Lung (tissue), 12 donors: ENCODE measurements around the gene EPS8L3. TPM values are rescaled to one million over a fixed set of nuclear protein-coding genes. Genes with fewer than 3 reads are reported as not detected.

Source experiments
- ATAC-seq: fragments of 200-7000 bp; cut with Tn5 transposase; one replicate; pipeline ENCODE4 v1.9.1; 2020; ENCODE audit warnings: moderate number of reproducible peaks; ENCODE audit not compliant: insufficient read depth, low FRiP score
- DNase-seq, 3 donors: peaks; one replicate each; pipeline ENCODE4 v3.0.0-alpha.2; 2013 to 2017
- H3K27ac ChIP-seq, 2 donors: one replicate each; pipeline ENCODE4 v1.5.1; 2013; ENCODE audit warnings: mild to moderate bottlenecking in 2 of 2, moderate library complexity in 2 of 2, control low read depth in 1 of 2, inconsistent platforms in 1 of 2, low read depth in 1 of 2, low read length in 1 of 2
- H3K27me3 ChIP-seq, 3 donors: one replicate each; pipeline ENCODE4 v1.5.1; 2013; ENCODE audit warnings: low read length in 2 of 3; ENCODE audit not compliant: control insufficient read depth in 3 of 3, insufficient read depth in 3 of 3
- H3K36me3 ChIP-seq, 4 donors: one replicate each; pipeline ENCODE4 v1.5.1; 2013; ENCODE audit warnings: low read length in 4 of 4, mild to moderate bottlenecking in 1 of 4, moderate library complexity in 1 of 4; ENCODE audit not compliant: control insufficient read depth in 4 of 4, insufficient read depth in 4 of 4
- H3K4me1 ChIP-seq, 5 donors: one replicate each; pipeline ENCODE4 v1.5.1; 2013; ENCODE audit warnings: low read length in 5 of 5, mild to moderate bottlenecking in 2 of 5, moderate library complexity in 1 of 5; ENCODE audit not compliant: control insufficient read depth in 5 of 5, insufficient read depth in 5 of 5
- H3K4me3 ChIP-seq: one replicate; pipeline ENCODE4 v1.5.1; 2013; ENCODE audit warnings: mild to moderate bottlenecking, control low read depth, moderate library complexity
- H3K9ac ChIP-seq, 2 donors: one replicate each; pipeline ENCODE4 v1.5.1; 2013; ENCODE audit warnings: low read length in 2 of 2, control low read depth in 1 of 2; ENCODE audit not compliant: insufficient read depth in 1 of 2
- H3K9me3 ChIP-seq, 4 donors: one replicate each; pipeline ENCODE4 v1.5.1; 2013; ENCODE audit warnings: low read length in 3 of 4, mild to moderate bottlenecking in 1 of 4, moderate library complexity in 1 of 4; ENCODE audit not compliant: control insufficient read depth in 4 of 4, insufficient read depth in 3 of 4
- WGBS, 2 donors: extraction: QIAGEN DNeasy Blood & Tissue Kit; methylation state at CpG; one replicate each; pipeline ENCODE4 v1.1.7; 2013; 5-methylcytosine and 5-hydroxymethylcytosine counted together
- polyA plus RNA-seq, 2 donors: library from polyadenylated mRNA; stranded (reverse); fragments of 200-250 nt; gene quantifications; one replicate each; pipeline ENCODE4 v1.2.1, GENCODE V29; 2013
- total RNA-seq, 2 donors: library from RNA; depleted of rRNA in 1 of 2; stranded (reverse); fragments of >200 nt in 1 of 2; gene quantifications; one replicate each; pipeline ENCODE4 v1.2.1, GENCODE V29; 2014 to 2021
- TF ChIP-seq, protein P1 (sequence below): IDR thresholded peaks from 2 replicates; pipeline ENCODE4 v1.5.1; 2012; ENCODE audit warnings: mild to moderate bottlenecking; ENCODE audit errors: control extremely low read depth, extremely low read depth
- donor health status: control.
- donor health status: control.
- donor health status: Bipolar disorder and iron deficiency.
- donor health status: healthy.
- donor health status: DM: yes; HTN: yes; CAD: no.

EPS8L3 gene
- total and polyA plus RNA-seq, 4 donors = 0.10 to 0.52 TPM; not detected in 2

GRCh38 chr1:109726728-109727373, 36.9 kb downstream of the EPS8L3 start:
- no peak for ATAC-seq
- Histone ChIP-seq H3K4me1 (no peaks in the 10 kb centered on the region), H3K4me3 (no peak overlapping the region), H3K36me3 (no peaks in the 10 kb centered on the region), H3K27me3 (no peaks in the 10 kb centered on the region), H3K9ac (no peak overlapping the region), H3K9me3 (no peaks in the 10 kb centered on the region), H3K27ac (no peak overlapping the region)
- no peak for DNase-seq
- TF ChIP-seq, protein P1, sequence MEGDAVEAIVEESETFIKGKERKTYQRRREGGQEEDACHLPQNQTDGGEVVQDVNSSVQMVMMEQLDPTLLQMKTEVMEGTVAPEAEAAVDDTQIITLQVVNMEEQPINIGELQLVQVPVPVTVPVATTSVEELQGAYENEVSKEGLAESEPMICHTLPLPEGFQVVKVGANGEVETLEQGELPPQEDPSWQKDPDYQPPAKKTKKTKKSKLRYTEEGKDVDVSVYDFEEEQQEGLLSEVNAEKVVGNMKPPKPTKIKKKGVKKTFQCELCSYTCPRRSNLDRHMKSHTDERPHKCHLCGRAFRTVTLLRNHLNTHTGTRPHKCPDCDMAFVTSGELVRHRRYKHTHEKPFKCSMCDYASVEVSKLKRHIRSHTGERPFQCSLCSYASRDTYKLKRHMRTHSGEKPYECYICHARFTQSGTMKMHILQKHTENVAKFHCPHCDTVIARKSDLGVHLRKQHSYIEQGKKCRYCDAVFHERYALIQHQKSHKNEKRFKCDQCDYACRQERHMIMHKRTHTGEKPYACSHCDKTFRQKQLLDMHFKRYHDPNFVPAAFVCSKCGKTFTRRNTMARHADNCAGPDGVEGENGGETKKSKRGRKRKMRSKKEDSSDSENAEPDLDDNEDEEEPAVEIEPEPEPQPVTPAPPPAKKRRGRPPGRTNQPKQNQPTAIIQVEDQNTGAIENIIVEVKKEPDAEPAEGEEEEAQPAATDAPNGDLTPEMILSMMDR = no peak
- WGBS, 2 donors = 93 to 97% methylated on average over 12 of the region's 12 CpGs

- WGBS, 2 donors = 76 to 88% methylated on average over 1 of the region's 1 CpG
Measured at GRCh38 chr1:109726007-109726406, 37.7 kb downstream of the EPS8L3 start.

DNA sequence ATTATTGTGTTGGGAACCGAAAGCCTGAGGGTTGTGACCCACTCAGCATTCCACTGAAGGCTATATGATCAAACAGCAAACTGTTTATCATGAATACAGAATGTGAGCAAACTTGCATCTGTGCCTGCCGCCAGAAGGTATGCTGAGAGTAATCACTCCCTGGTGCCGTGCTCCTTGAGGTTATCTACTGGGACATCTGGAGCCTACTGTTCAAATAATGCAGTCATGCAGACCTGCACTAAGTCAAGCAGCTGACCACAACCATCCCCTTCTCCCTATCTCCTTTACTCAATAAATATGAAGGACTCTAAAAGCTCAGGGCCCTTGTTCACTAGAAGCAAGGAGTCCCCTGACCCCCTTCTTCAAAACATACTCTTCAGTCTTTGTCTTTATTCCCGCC, 38.2 kb downstream of the EPS8L3 start:
- H3K27ac ChIP-seq = no peak overlapping the region
- no peak overlapping the region for H3K4me3 ChIP-seq
- H3K9ac ChIP-seq = no peak overlapping the region
- TF ChIP-seq, protein P1 = no peak
- ATAC-seq (no peak), DNase-seq (no peak)
- H3K27me3 ChIP-seq = no peaks in the 10 kb centered on the region
- no peaks in the 10 kb centered on the region for H3K9me3 ChIP-seq
- 82 to 88% methylated on average over 4 of the region's 4 CpGs for whole genome bisulfite sequencing, 2 donors
- no peaks in the 10 kb centered on the region for H3K36me3 ChIP-seq
- no peaks in the 10 kb centered on the region for H3K4me1 ChIP-seq

More at GRCh38 chr1:109726007-109726406, 37.7 kb downstream of the EPS8L3 start:
- Histone ChIP-seq H3K4me3 (no peak overlapping the region), H3K4me1 (no peaks in the 10 kb centered on the region), H3K9ac (no peak overlapping the region), H3K9me3 (no peaks in the 10 kb centered on the region), H3K36me3 (no peaks in the 10 kb centered on the region), H3K27me3 (no peaks in the 10 kb centered on the region), H3K27ac (no peak overlapping the region)
- ATAC-seq (no peak), DNase-seq (no peak)
- TF ChIP-seq, protein P1 = no peak

- H3K36me3 ChIP-seq = no peaks in the 10 kb centered on the region
- no peak for DNase-seq
- H3K27ac ChIP-seq = no peak overlapping the region
- H3K9me3 ChIP-seq = no peaks in the 10 kb centered on the region
- 76 to 89% methylated on average over 5 of the region's 5 CpGs for WGBS, 2 donors
- no peak overlapping the region for H3K9ac ChIP-seq
- H3K4me1 ChIP-seq = no peaks in the 10 kb centered on the region
- no peak for ATAC-seq
- TF ChIP-seq, protein P1 = no peak
- no peaks in the 10 kb centered on the region for H3K27me3 ChIP-seq
- H3K4me3 ChIP-seq = no peak overlapping the region
Measured at GRCh38 chr1:109724933-109725332, 38.8 kb downstream of the EPS8L3 start.
